Activated naive CD4-positive, alpha-beta T cell (primary cell): ENCODE results near the gene EXOC1.

Source experiments
- DNase-seq, 4 experiments: peaks; one replicate each; lab custom pipeline; 2025; lab: John Stamatoyannopoulos, UW

The EXOC1 gene

GRCh38 chr4:55857586-55857985 lies 4.1 kb downstream of the EXOC1 start:
- no peak for DNase-seq

- DNase-seq, result no peak
These were observed 6.3 kb downstream of the EXOC1 start for GRCh38 chr4:55859711-55860110.

DNA sequence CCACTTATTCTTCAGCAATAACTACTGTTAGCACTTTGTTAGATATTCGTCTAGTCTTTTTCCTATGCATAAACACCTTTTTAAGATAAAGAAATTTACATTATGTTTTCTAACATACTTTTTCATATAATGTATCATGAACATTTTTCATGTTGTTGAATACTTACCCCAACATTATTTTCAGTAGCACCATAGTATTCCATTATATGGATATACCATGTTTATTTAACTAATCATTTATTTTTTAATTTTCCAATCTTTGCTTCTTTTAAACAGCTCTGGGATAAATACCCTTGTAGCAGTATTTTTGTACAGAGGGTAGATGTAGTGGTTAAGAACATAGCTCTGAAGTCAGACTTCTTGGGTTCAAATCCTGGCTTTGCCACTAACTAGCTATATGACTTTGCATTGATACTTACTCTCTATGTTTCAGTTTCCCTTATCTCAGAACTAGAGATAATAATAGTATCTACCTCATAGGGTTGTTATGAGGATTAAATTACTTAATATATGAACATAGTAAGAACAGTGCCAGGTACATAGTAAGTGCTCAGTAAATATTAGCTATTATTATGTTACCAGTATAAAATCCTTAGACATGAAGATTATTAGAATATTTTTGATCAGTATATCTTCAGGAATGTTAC lies 11.3 kb downstream of the EXOC1 start:
- DNase-seq, result no peak

DNA sequence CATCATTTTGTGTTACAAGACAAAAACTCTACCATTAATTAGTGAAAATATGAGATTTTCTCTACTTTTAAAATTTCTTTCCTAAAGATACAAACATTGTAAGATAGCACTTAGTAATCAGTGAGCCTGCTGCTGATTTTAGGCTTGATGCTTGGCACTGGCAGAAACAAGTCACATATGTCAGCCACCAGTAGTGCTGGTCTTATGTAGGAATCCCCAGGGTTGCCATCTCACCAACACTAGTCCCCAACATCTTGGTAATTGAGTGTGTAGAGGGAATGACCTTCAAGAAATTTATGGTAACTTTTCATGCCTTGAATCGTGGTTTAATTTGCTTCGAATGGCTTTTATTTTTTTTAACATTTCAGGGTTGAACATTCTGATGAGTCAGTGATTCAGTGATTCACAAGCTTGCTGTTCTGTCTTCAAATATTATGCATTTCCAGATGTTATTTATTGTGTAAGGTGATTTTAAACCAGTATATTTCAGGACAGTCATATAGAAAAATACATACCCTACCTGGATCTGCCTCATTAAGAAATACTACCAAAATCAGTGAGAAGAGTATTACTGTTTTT lies 11.9 kb downstream of the EXOC1 start:
- DNase-seq, result no peak

GRCh38 chr4:55866290-55866907 lies 13.0 kb downstream of the EXOC1 start:
- no peak for DNase-seq

- no peak for DNase-seq
These were observed 13.6 kb downstream of the EXOC1 start for GRCh38 chr4:55866973-55867574.

DNA sequence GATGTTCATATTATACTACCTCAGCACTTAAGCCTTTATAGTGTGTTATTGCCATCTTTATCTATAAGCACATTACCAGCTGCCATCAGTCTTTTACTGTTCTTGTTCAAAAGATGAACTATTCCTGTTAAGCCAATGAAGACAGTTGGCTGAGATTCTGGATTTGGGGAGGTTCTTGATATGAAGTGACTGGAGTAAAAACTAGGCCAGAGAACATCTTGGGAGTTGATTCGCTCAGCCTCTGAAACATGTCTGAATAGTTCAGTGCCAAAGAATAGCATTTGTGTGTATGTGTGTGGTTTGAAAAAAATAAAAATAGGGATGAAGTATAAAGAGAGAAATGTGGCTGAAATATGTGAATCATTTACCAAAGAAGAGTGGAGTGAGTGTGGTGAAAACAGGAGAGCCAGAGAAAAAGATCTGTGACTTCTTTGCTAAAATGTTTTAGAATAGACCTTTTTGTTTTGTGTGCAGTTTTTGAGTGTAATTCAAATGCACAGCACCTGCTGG lies 15.2 kb downstream of the EXOC1 start:
- no peak for DNase-seq

GRCh38 chr4:55871299-55871800 lies 17.9 kb downstream of the EXOC1 start:
- DNase-seq, result no peak

GRCh38 chr4:55874831-55875230 lies 21.4 kb downstream of the EXOC1 start:
- no peak for DNase-seq

DNA sequence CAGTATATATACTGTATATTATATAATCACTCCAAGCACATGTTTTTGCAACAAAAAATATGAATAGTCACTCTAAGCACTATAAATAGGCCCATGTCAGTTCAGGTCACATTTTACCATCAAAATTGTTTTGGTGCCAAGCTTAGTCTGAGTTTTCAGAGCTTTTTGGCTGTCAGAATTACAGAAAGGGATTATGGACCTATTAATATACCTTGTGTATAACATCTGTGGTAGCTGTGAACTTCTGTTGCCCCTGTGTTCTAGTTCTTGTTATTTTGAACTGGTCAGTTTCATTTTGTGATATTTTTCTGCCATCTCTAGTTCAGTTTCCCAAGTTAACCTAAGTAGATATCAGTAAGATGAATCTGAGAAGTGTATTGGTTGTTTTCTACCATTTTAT lies 22.9 kb downstream of the EXOC1 start:
- DNase-seq, result no peak

- DNase-seq, result no peak
These were observed 25.8 kb downstream of the EXOC1 start for GRCh38 chr4:55879224-55879623.

DNA sequence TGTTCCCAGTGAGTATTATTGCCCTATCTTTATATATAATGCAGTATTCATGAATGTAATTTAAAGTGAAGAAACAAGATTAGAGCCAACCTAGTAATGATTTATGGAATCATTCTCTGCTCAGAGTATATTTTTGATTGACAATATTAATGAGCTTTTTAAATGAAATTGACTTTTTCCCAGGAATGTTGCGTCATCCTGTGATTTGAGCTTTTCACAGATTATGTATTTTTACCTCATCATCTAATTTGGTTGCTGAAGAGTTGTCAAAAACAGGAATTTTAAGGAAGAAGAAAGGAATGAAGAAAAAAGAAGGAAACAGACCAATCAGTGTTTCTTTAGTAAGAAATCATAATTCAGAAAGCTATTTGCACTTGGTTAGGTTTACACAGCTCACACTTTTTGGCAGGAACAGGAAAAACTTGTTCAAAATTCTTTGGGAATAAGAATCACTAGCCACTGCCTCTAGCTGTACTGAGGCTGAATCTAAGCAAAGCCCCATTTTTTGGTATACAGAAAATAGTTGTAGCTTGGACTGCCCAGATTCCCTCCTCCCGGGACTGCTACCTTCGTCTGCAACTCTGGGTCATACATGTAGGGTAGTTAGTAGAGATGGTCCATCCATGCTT lies 27.3 kb downstream of the EXOC1 start:
- DNase-seq, result no peak

DNA sequence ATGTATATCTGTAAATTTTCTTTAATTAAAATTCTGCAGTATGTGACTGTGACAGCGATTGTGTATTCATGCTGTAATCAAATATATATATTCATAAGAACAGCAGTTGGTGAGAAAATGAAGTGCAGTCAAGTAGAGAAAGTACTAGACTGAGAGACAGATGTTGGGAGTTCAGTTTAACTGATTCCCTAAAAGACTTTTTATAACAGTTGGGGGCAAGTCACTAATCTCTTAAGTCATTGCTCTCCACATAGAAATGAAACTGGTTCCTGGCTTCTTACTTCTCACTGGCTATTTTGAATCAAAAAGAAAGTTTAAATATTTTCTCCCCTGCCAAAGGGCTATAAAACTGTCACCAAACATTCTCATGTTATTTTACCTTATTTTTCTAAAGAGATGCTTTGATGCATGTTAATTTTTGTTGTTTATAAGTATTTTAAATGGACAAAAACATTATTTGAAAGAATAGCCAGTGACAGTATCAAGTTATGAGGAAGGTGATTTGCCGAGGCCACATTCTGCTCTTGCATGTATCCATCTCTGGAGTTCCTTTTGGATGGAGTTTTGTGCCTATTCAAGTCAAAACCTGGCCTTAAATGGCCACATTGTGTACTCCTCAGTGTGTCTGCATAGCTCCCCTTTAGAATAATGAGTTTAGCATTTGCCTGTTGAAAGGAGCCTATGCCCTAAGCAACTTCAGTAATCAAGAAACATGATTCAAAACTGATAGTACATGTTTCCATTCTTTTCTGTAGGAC lies 30.8 kb downstream of the EXOC1 start:
- DNase-seq, result no peak

DNA sequence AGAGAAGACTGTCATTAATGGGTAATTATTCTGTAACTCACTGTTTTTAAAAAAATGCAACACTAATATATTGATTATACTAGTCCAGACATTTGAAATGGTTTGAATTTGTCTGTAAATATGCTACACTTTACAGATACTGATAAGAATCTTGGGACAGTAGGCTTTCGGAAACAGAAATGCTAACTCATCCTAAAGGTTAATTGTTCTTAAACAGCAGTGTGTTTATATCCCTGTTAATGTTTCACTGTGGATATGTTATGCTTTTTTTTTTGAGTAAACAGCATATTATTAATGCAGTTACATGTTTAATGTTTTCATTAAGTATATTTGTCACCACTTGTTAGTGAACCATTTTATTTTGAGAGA lies 31.4 kb downstream of the EXOC1 start:
- DNase-seq, result no peak

GRCh38 chr4:55887594-55887993 lies 34.1 kb downstream of the EXOC1 start:
- DNase-seq, result no peak

DNA sequence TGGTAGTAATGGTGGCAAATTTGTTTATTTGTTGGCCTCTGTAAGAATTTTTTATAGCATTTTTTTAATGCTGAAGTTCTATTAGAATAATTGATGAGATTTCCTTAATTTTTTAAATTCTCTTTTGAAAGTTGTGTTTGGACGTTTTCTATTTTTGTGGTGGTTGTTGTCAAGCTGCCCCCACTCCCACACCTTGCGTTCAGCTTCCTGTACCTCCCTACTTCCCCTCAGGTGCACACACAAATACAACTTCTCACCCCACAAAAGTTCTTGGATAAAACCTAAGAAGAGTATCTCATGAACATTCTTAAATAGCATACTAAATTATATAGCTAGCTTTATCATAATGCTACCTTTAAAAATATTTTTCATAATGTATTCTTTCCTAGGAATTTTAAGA lies 38.7 kb downstream of the EXOC1 start:
- DNase-seq, result no peak

DNA sequence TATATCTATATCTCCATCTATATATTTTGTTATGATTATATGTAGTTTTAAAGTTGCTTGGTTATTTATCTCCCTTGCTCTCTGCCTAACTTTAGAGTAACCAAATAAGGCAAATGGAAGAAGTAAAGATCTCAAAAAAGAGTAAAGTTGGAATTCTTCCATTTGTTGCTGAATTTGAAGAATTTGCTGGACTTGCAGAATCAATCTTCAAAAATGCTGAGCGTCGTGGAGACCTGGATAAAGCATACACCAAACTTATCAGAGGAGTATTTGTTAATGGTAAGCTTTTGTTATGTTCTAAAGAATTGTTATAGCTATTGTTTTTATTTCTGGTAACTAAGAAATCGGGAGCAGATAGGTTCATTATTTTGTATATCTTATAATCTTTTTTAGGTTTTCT lies 43.2 kb downstream of the EXOC1 start:
- no peak for DNase-seq

GRCh38 chr4:55902677-55903076 lies 49.2 kb downstream of the EXOC1 start:
- no peak for DNase-seq

GRCh38 chr4:55903577-55903976 lies 50.1 kb downstream of the EXOC1 start:
- no peak for DNase-seq

DNA sequence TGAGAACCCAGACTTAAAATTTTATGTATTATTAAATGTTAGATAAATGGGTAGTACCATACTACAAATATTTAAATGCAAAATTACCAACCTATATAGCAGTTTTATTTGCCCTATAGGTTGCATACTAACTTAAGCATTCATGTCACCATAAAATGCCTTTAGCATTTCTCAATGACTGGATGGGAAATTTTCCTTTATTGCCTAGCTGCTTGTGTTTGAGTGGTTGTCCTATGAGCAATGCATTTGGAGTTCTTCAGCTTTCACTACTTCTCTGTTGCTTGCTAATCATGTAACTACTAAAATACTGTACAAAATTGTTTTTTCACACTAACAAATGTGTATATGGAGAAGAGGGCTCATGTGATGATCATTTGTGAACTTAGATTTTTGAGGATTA lies 51.1 kb downstream of the EXOC1 start:
- DNase-seq, result no peak

DNA sequence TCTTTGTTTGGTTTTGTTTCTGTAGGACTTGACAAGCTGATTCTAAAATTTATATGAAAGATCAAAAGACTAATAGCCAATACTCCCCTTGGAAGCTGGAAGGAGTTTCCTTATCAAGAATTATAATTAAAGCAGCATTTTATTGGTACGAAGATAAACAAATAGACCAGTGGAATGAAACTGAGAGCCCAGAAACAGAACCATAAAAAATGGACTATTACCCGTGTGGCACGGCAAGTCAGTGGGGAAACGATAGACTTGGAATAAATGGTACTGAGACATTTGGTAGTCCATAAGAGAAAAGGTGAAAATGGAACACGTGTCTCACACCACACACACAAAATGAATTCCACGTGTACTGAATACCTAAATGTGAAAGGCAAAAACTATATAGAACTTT lies 52.9 kb downstream of the EXOC1 start:
- DNase-seq, result no peak

- no peak for DNase-seq
These were observed 53.5 kb downstream of the EXOC1 start for GRCh38 chr4:55906989-55907388.
